Heart right ventricle (tissue), 16 donors: ENCODE data around the gene HUNK. TPM values are rescaled to one million over a fixed set of nuclear protein-coding genes. Genes with fewer than 3 reads are reported as not detected.

Experiments
- ATAC-seq, 8 donors: fragments of 200-7000 bp; cut with Tn5 transposase; one replicate each; pipeline ENCODE4 v1.9.1; 2020; ENCODE audit warnings: mild to moderate bottlenecking in 8 of 8, moderate library complexity in 8 of 8, moderate number of reproducible peaks in 1 of 8
- DNase-seq, 2 donors: peaks; one replicate each; pipeline ENCODE4 v3.0.0-alpha.2; 2020
- H3K27ac ChIP-seq, 10 donors: fragments of 200-600 bp; sonication (generic) in 2 of 10; one replicate each; pipeline versions ENCODE4 v1.5.0 to v1.8.0; 2020 to 2022; ENCODE audit warnings: mild to moderate bottlenecking in 3 of 10
- H3K27me3 ChIP-seq, 7 donors: fragments of 200-600 bp; one replicate each; pipeline ENCODE4 v1.8.0; 2021 to 2022; ENCODE audit warnings: mild to moderate bottlenecking in 2 of 7
- H3K36me3 ChIP-seq, 9 donors: fragments of 200-600 bp; sonication (generic) in 1 of 9; one replicate each; pipeline versions ENCODE4 v1.5.0 to v1.8.0; 2020 to 2022; ENCODE audit warnings: mild to moderate bottlenecking in 2 of 9
- H3K4me1 ChIP-seq, 9 donors: fragments of 200-600 bp; sonication (generic) in 1 of 9; one replicate each; pipeline versions ENCODE4 v1.5.0 to v1.8.0; 2020 to 2022; ENCODE audit warnings: mild to moderate bottlenecking in 4 of 9
- H3K4me3 ChIP-seq, 10 donors: fragments of 200-600 bp; sonication (generic) in 2 of 10; one replicate each; pipeline versions ENCODE4 v1.5.0 to v1.8.0; 2020 to 2022; ENCODE audit warnings: mild to moderate bottlenecking in 7 of 10, moderate library complexity in 2 of 10
- H3K9me3 ChIP-seq, 11 donors: fragments of 200-600 bp in 10 of 11; sonication (generic) in 2 of 11; one replicate each; pipeline versions ENCODE4 v1.5.0 to v1.8.0; 2013 to 2022; ENCODE audit warnings: mild to moderate bottlenecking in 2 of 11, control low read depth in 1 of 11, moderate library complexity in 1 of 11
- CTCF ChIP-seq, 9 donors: fragments of 200-600 bp; sonication (generic) in 2 of 9; IDR thresholded peaks; one replicate each; pipeline versions ENCODE4 v1.5.0 to v1.8.0; 2021 to 2022; ENCODE audit warnings: antibody characterized with exemption in 9 of 9, mild to moderate bottlenecking in 5 of 9, moderate library complexity in 1 of 9
- WGBS, 2 donors: extraction: QIAGEN DNeasy Blood & Tissue Kit; methylation state at CpG; one replicate each; pipeline ENCODE4 v1.1.7; 2013; ENCODE audit warnings: inconsistent platforms in 1 of 2; 5-methylcytosine and 5-hydroxymethylcytosine counted together
- intact Hi-C, 10 donors: fragments of 100-400 bp; cut with DNase I; formaldehyde crosslinking; loops; one replicate each; pipeline versions ENCODE4 v1.11.1 to v1.14.2; 2022
- polyA plus RNA-seq, 2 donors: library from polyadenylated mRNA; stranded (reverse); fragments of 200-250 nt; gene quantifications; one replicate each; pipeline ENCODE4 v1.2.3, GENCODE V29; 2013
- total RNA-seq, 10 donors: library from RNA; stranded (reverse); fragmentation: NEBNext Ultra II Directional in 3 of 10; extraction: Animal tissue kit (Norgen Biotek cat#: 25700) in 3 of 10; gene quantifications; one replicate each; pipeline versions ENCODE4 v1.2.1 to v1.2.4, GENCODE V29; 2021 to 2023
- donor health status: Arrhythmogenic right ventricular cardiomyopathy.
- donor health status: ischemic (EF 13 %, LVEDD 7.1; RV severe dilation, severe dysfunction).
- donor health status: healthy with polysubstance abuse.
- donor health status: DM: no; HTN: yes; CAD: no.
- donor health status: DM: no; HTN: no; CAD: no.
- donor health status: ischemic (EF 25% LVEDD 6.9; RV normal size, moderate dysfunction).
- donor health status: ischemic (EF 25% LVEDD 5.7; RV mildly dilated, moderate dysfunction).
- donor health status: healthy.
- donor health status: DM: yes; HTN: yes; CAD: no.
- donor health status: Ischemic cardiomyopathy.
- donor health status: ischemic (EF 35%, LVEDD 5.7; RV mildly dilated, moderate dysfunction).
- donor health status: nonischemic (EF 11% LVEDD 7.7; RV severe dilation, severe dysfunction).
- donor health status: DM: yes; HTN: yes; CAD: no.
- donor health status: PGD.
- donor health status: ischemic (EF 29% LVEDD 5.4; RV normal size, mild dysfunction).
- donor health status: nonischemic (EF 23%, LVEDD 6.1; RV moderate dilation, normal function).

Gene HUNK
- total and polyA plus RNA-seq, 12 donors: 0.04 to 0.81 (median 0.10) TPM; not detected in 2

- H3K27me3 ChIP-seq: no peaks in the 10 kb centered on the region
- WGBS, 2 donors: 97 to 98% methylated on average over 7 of the region's 7 CpGs
- H3K9me3 ChIP-seq: peaks cover 0 to 15% (median 0%) of the 10 kb centered on the region in 11 donors
- no peak overlapping the region for H3K4me3 ChIP-seq
- intact Hi-C loops: no loop called here
- TF ChIP-seq CTCF (IDR thresholded peaks at IDR 0.05): no peak
- no peak overlapping the region for H3K27ac ChIP-seq
- no peak for ATAC-seq
- no peak for DNase-seq
- H3K4me1 ChIP-seq: no peaks in the 10 kb centered on the region
- no peaks in the 10 kb centered on the region for H3K36me3 ChIP-seq
These were observed 99.8 kb downstream of the HUNK start for GRCh38 chr21:31972622-31973021.

GRCh38 chr21:31973402-31973944 lies 100.7 kb downstream of the HUNK start:
- DNase-seq: no peak
- no peaks in the 10 kb centered on the region for H3K4me1 ChIP-seq
- no peaks in the 10 kb centered on the region for H3K36me3 ChIP-seq
- no peak overlapping the region for H3K27ac ChIP-seq
- ATAC-seq: no peak
- H3K27me3 ChIP-seq: no peaks in the 10 kb centered on the region
- TF ChIP-seq CTCF (IDR thresholded peaks at IDR 0.05): no peak
- 95 to 96% methylated on average over 6 of the region's 6 CpGs for WGBS, 2 donors
- peaks cover 0 to 15% (median 0%) of the 10 kb centered on the region in 11 donors for H3K9me3 ChIP-seq
- intact Hi-C loops: no loop called here
- no peak overlapping the region for H3K4me3 ChIP-seq

- WGBS, 2 donors: 66 to 72% methylated on average over 16 of the region's 16 CpGs
- no peaks in the 10 kb centered on the region for H3K36me3 ChIP-seq
- TF ChIP-seq CTCF (IDR thresholded peaks at IDR 0.05): no peak
- H3K4me3 ChIP-seq: no peak overlapping the region
- H3K27ac ChIP-seq: no peak overlapping the region
- intact Hi-C loops: no loop called here
- no peaks in the 10 kb centered on the region for H3K27me3 ChIP-seq
- ATAC-seq (no peak), DNase-seq (no peak)
- H3K4me1 ChIP-seq: no peaks in the 10 kb centered on the region
- H3K9me3 ChIP-seq: peaks cover 0 to 15% (median 0%) of the 10 kb centered on the region in 11 donors
These were observed 101.7 kb downstream of the HUNK start for GRCh38 chr21:31974454-31974985.

GRCh38 chr21:31975491-31975890 lies 102.7 kb downstream of the HUNK start:
- Histone ChIP-seq H3K4me3 (no peak overlapping the region), H3K27me3 (no peaks in the 10 kb centered on the region), H3K4me1 (no peaks in the 10 kb centered on the region), H3K9me3 (peaks cover 0 to 15% (median 0%) of the 10 kb centered on the region in 11 donors), H3K36me3 (no peaks in the 10 kb centered on the region), H3K27ac (no peak overlapping the region)
- intact Hi-C loops: no loop called here
- WGBS, 2 donors: 93 to 95% methylated on average over 6 of the region's 6 CpGs
- DNase-seq (no peak), ATAC-seq (no peak)
- no peak for TF ChIP-seq CTCF (IDR thresholded peaks at IDR 0.05)
